Fibroblast of lung (primary cell): ENCODE data around the gene CEP41. TPM values are rescaled to one million over a fixed set of nuclear protein-coding genes. Genes with fewer than 3 reads are reported as not detected.

Experiments used
- DNase-seq, 2 donors: peaks; one replicate each; pipeline versions ENCODE4 v3.0.0 to v3.0.0-alpha.2; 2010; ENCODE audit warnings: low read depth in 2 of 2
- H2AFZ ChIP-seq: 2 replicates; pipeline ENCODE4 v1.5.1; 2012; ENCODE audit warnings: low read length, control low read depth, inconsistent platforms
- H3K27ac ChIP-seq: 2 replicates; pipeline ENCODE4 v1.5.1; 2011; ENCODE audit warnings: low read length, control low read depth; ENCODE audit not compliant: insufficient read depth
- H3K27me3 ChIP-seq: 2 replicates; pipeline ENCODE4 v1.5.1; 2011; ENCODE audit warnings: mild to moderate bottlenecking, low read length; ENCODE audit not compliant: control insufficient read depth, insufficient read depth
- H3K36me3 ChIP-seq: 2 replicates; pipeline ENCODE4 v1.5.1; 2011; ENCODE audit warnings: low read length; ENCODE audit not compliant: control insufficient read depth, insufficient read depth
- H3K4me1 ChIP-seq: 2 replicates; pipeline ENCODE4 v1.5.1; 2011; ENCODE audit warnings: low read length; ENCODE audit not compliant: control insufficient read depth, insufficient read depth; ENCODE audit errors: extremely low read depth
- H3K4me2 ChIP-seq: 2 replicates; pipeline ENCODE4 v1.5.1; 2011; ENCODE audit warnings: low read length, control low read depth; ENCODE audit not compliant: insufficient read depth; ENCODE audit errors: extremely low read depth
- H3K4me3 ChIP-seq, 4 experiments: fragments of 200-600 bp in 1 of 4; sonication (generic) in 1 of 4; replicated peaks in 1 of 4; 2 replicates each; pipeline ENCODE4 v1.5.1; 2011 to 2016; ENCODE audit warnings: low read length in 4 of 4, low read depth in 3 of 4, mild to moderate bottlenecking in 3 of 4, control low read depth in 2 of 4, inconsistent platforms in 1 of 4, mixed read lengths in 1 of 4; ENCODE audit not compliant: insufficient read depth in 1 of 4; ENCODE audit errors: control extremely low read depth in 1 of 4
- H3K79me2 ChIP-seq: 2 replicates; pipeline ENCODE4 v1.5.1; 2012; ENCODE audit warnings: mild to moderate bottlenecking, low read length, inconsistent platforms; ENCODE audit not compliant: control insufficient read depth, insufficient read depth
- H3K9ac ChIP-seq: 2 replicates; pipeline ENCODE4 v1.5.1; 2011; ENCODE audit warnings: mild to moderate bottlenecking, low read length, control low read depth; ENCODE audit not compliant: insufficient read depth
- H3K9me3 ChIP-seq: 2 replicates; pipeline ENCODE4 v1.5.1; 2012; ENCODE audit warnings: low read depth, low read length; ENCODE audit not compliant: control insufficient read depth, insufficient read depth
- H4K20me1 ChIP-seq: 2 replicates; pipeline ENCODE4 v1.5.1; 2011; ENCODE audit warnings: low read length; ENCODE audit not compliant: control insufficient read depth, insufficient read depth; ENCODE audit errors: extremely low read depth
- EZH2 ChIP-seq: IDR thresholded peaks from 2 replicates; pipeline ENCODE4 v1.5.1; 2012; ENCODE audit warnings: low read length, control low read depth, mild to moderate bottlenecking; ENCODE audit errors: missing control alignments
- polyA plus RNA-seq, 2 donors: library from polyadenylated mRNA; depleted of rRNA in 1 of 2; stranded (reverse) in 1 of 2; unstranded in 1 of 2; fragments of >200 nt; gene quantifications; 2 replicates each; pipeline ENCODE4 v1.2.1, GENCODE V29; 2011 to 2012; ENCODE audit warnings: missing spikeins in 1 of 2
- total RNA-seq: library from RNA; depleted of rRNA; stranded (reverse); fragments of >200 nt; gene quantifications from 2 replicates; pipeline ENCODE4 v1.2.1, GENCODE V29; 2014
- TF ChIP-seq, protein P1 (sequence below), 2 donors: IDR thresholded peaks in 1 of 2; conservative IDR thresholded peaks in 1 of 2; 1 replicate in 1 of 2; 2 replicates in 1 of 2; pipeline ENCODE4 v1.5.1; 2011 to 2012; ENCODE audit warnings: low read length in 2 of 2, control low read depth in 1 of 2, inconsistent platforms in 1 of 2, low read depth in 1 of 2, mild to moderate bottlenecking in 1 of 2

Gene CEP41
- total and polyA plus RNA-seq, 2 donors (not counting 1 experiment from before 2014, with no cell fraction given) = 8.3 to 24.5 TPM

DNA sequence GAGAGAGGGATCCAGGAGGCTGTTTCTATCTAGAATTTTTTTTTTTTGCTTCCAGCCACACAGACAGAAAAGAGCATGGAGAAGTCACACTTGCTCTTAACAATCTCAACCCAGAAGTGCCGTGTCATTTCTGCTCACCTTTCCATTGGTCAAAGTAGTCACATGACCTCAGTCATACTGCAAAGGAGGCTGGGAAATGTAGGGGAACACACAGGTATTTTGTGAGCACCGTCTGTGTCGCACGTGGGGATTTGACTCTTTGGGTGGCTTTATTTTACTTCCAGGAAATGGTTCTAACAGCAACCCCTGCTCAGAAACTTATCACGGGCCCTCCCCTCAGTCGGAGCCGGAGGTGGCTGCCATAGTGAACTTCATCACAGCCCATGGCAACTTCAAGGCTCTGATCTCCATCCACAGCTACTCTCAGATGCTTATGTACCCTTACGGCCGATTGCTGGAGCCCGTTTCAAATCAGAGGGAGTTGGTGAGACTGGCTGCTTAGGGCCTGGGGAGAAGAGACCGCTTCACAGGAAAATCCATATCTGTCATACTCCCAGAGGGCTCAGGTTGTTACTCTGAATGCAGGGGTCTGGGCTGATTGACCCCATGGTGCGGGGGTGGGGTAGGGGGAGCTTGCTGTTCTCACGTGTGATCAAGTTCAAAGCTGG is 73.6 kb downstream of the CEP41 start:
- no peak overlapping the region for H2AFZ ChIP-seq
- H3K27ac ChIP-seq = no peak overlapping the region
- H3K9me3 ChIP-seq = no peaks in the 10 kb centered on the region
- H3K79me2 ChIP-seq = no peaks in the 10 kb centered on the region
- no peaks in the 10 kb centered on the region for H3K27me3 ChIP-seq
- no peak overlapping the region for H3K4me3 ChIP-seq
- TF ChIP-seq, protein P1, sequence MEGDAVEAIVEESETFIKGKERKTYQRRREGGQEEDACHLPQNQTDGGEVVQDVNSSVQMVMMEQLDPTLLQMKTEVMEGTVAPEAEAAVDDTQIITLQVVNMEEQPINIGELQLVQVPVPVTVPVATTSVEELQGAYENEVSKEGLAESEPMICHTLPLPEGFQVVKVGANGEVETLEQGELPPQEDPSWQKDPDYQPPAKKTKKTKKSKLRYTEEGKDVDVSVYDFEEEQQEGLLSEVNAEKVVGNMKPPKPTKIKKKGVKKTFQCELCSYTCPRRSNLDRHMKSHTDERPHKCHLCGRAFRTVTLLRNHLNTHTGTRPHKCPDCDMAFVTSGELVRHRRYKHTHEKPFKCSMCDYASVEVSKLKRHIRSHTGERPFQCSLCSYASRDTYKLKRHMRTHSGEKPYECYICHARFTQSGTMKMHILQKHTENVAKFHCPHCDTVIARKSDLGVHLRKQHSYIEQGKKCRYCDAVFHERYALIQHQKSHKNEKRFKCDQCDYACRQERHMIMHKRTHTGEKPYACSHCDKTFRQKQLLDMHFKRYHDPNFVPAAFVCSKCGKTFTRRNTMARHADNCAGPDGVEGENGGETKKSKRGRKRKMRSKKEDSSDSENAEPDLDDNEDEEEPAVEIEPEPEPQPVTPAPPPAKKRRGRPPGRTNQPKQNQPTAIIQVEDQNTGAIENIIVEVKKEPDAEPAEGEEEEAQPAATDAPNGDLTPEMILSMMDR (conservative IDR thresholded peaks at IDR 0.05 in 1 of 2, IDR thresholded peaks at IDR 0.05 in 1 of 2; ENCODE audit: low read depth in 1 of 2, low read length in 2 of 2) = no peak
- TF ChIP-seq EZH2 = no peak
- no peak overlapping the region for H3K4me2 ChIP-seq
- H3K9ac ChIP-seq = no peak overlapping the region
- no peak for DNase-seq
- no peaks in the 10 kb centered on the region for H4K20me1 ChIP-seq
- H3K4me1 ChIP-seq = peaks cover 44% of the 10 kb centered on the region
- H3K36me3 ChIP-seq = no peaks in the 10 kb centered on the region

DNA sequence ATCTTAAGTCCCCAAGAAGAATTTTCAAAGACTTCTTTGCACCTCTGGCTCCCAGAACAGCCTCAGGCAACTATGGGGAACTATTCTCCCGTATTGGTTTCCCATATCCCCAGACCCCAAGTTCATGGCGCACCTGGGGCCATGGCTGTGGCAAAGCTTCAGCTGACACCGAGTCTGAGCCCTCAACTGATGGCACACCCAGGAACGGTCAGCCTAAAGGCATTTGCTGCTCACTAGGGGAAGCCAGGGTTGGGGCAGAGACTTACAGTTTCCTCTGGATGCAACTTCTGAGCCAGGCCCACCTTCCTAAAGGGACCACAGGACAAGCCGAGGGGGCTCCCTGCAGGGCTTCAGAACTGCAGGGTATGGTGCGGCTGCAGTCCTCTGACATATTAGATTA is 74.3 kb downstream of the CEP41 start:
- H3K4me2 ChIP-seq = no peak overlapping the region
- H3K36me3 ChIP-seq = no peaks in the 10 kb centered on the region
- TF ChIP-seq EZH2 = no peak
- TF ChIP-seq, protein P1 (conservative IDR thresholded peaks at IDR 0.05 in 1 of 2, IDR thresholded peaks at IDR 0.05 in 1 of 2; ENCODE audit: low read depth in 1 of 2, low read length in 2 of 2) = no peak
- H2AFZ ChIP-seq = no peak overlapping the region
- H3K27me3 ChIP-seq = no peaks in the 10 kb centered on the region
- H3K27ac ChIP-seq = peak overlapping the region; percentile 54
- H3K9ac ChIP-seq = no peak overlapping the region
- H4K20me1 ChIP-seq = no peaks in the 10 kb centered on the region
- DNase-seq = peak in 1 of 2 donors; percentile 43
- H3K4me3 ChIP-seq = no peak overlapping the region
- H3K9me3 ChIP-seq = no peaks in the 10 kb centered on the region
- H3K79me2 ChIP-seq = no peaks in the 10 kb centered on the region
- peaks cover 43% of the 10 kb centered on the region for H3K4me1 ChIP-seq

DNA sequence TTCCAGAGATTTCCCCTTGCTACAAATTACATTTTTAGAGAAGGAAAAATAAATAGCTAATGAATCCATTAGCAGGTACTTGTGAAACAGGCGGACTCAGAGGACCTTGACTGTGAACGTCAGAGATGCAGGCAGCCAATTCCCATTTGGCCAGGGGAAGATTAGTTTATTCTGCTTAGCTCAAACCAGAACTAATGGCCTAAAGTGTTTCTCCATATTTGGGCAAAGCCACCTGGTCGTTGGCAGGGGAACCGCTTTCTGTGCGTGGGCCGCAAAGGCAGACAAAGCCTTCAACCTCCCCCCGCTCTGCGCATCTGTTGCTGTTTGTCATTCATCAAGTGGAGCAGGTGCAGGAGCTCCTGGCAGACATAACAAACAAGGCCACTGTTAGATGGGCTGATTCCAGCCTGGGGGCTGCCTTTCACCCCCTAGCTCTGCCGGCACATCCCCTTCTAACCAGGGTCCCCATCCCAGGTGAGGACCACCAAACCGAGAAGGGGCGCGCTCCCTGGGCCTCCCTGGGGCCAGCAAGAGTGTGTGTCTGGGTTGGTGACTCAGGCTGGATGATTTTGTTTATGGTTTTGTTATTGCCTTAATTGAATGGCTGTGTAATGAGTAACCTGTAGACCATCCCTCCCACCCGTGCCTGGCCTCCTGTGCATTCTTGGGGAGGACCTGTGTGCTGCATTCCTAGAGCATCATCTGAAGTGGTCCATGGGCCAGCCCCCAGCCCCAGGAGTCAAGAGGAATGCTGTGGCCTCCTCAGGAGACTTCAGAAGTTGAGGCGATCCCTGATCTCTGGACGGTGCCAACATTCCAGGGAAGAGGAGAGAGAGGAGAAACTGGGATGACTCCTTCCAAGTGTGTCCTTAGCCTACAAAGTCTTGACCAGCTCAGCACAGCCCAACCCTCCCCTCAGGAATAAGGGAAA is 75.0 kb downstream of the CEP41 start:
- Histone ChIP-seq H3K27ac (peak overlapping the region; percentile 54), H4K20me1 (no peaks in the 10 kb centered on the region), H3K9me3 (no peaks in the 10 kb centered on the region), H3K27me3 (no peaks in the 10 kb centered on the region), H3K4me2 (no peak overlapping the region), H3K79me2 (no peaks in the 10 kb centered on the region), H3K4me1 (peaks cover 40% of the 10 kb centered on the region), H3K4me3 (no peak overlapping the region), H2AFZ (no peak overlapping the region), H3K36me3 (no peaks in the 10 kb centered on the region), H3K9ac (no peak overlapping the region)
- TF ChIP-seq EZH2 = no peak
- peak; percentile 65 to 99 for DNase-seq
